ENCODE measurements around the gene FNIP1.

DNA sequence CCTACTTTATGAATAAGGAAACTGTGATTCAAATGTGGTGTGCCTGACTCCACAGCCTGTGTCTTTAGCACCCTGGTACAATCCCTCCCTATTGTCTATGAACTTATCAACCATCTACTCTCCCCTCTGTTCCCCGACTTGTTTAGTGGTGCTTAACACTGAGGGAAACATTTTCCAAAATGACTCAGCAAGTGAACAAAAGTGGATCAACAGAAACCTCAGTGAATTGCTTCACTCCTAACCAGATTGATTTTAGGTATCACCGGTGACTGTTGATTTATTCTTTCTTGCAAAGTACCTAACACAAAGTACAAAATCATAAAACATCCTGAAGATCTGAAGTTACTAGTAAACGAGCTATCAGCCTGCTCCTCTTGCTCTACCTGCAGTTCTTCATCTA, 119.7 kb downstream of the FNIP1 start:
- TF ChIP-seq SUZ12 (IDR thresholded peaks at IDR 0.05) = no peak
- TF ChIP-seq NFRKB (IDR thresholded peaks at IDR 0.05) = no peak
- no peak for TF ChIP-seq TARDBP (IDR thresholded peaks at IDR 0.05)
- TF ChIP-seq FOXK2 (IDR thresholded peaks at IDR 0.05) = no peak
- TF ChIP-seq SP1 (IDR thresholded peaks at IDR 0.05) = no peak
- no peak for TF ChIP-seq ELF4 (IDR thresholded peaks at IDR 0.05)
- no peak for TF ChIP-seq FOXA1 (IDR thresholded peaks at IDR 0.05)
- TF ChIP-seq LEF1 (IDR thresholded peaks at IDR 0.05; ENCODE audit: borderline replicate concordance) = no peak
- no peak for TF ChIP-seq FOXM1 (IDR thresholded peaks at IDR 0.05; ENCODE audit: borderline replicate concordance)

Data from HEK293T (cell line).